Stimulated activated naive CD8-positive, alpha-beta T cell treated with anti-CD3 and anti-CD28 coated beads, Interleukin-15, Interleukin-2, amounts not matched to agents 100 U/mL and 50 U/mL, for 24 hours (primary cell): ENCODE results near the gene VTI1A.

Experiments used
- ATAC-seq: fragments of 150-1000 bp; cut with Tn5 transposase; one replicate; pipeline ENCODE4 v1.10.0; 2021
- DNase-seq: peaks from one replicate; pipeline ENCODE4 v3.0.0; 2021

The VTI1A gene

GRCh38 chr10:112785089-112785488, 338.1 kb downstream of the VTI1A start:
- DNase-seq, result no peak
- ATAC-seq, result no peak

- ATAC-seq (no peak), DNase-seq (no peak)
These were observed 342.2 kb downstream of the VTI1A start for GRCh38 chr10:112789248-112789647.

GRCh38 chr10:112790030-112790429, 343.0 kb downstream of the VTI1A start:
- ATAC-seq (no peak), DNase-seq (no peak)

GRCh38 chr10:112790921-112791320, 343.9 kb downstream of the VTI1A start:
- DNase-seq (no peak), ATAC-seq (no peak)

GRCh38 chr10:112791447-112791846, 344.4 kb downstream of the VTI1A start:
- ATAC-seq (no peak), DNase-seq (no peak)

- ATAC-seq (no peak), DNase-seq (no peak)
These were observed 345.6 kb downstream of the VTI1A start for GRCh38 chr10:112792487-112793201.

- no peak for DNase-seq
These were observed 346.3 kb downstream of the VTI1A start for GRCh38 chr10:112793202-112793921.

GRCh38 chr10:112794201-112794600, 347.2 kb downstream of the VTI1A start:
- ATAC-seq (no peak), DNase-seq (no peak)

More at GRCh38 chr10:112793202-112793921, 346.3 kb downstream of the VTI1A start:
- no peak for ATAC-seq

- ATAC-seq, result no peak
- DNase-seq, result no peak
These were observed 348.1 kb downstream of the VTI1A start for GRCh38 chr10:112795067-112795466.

GRCh38 chr10:112797197-112797596, 350.2 kb downstream of the VTI1A start:
- DNase-seq, result no peak
- ATAC-seq, result no peak

GRCh38 chr10:112797855-112798254, 350.8 kb downstream of the VTI1A start:
- ATAC-seq (no peak), DNase-seq (no peak)

GRCh38 chr10:112799038-112799437, 352.0 kb downstream of the VTI1A start:
- ATAC-seq (no peak), DNase-seq (no peak)

GRCh38 chr10:112799726-112800510, 352.9 kb downstream of the VTI1A start:
- no peak for DNase-seq
- no peak for ATAC-seq

- ATAC-seq (no peak), DNase-seq (no peak)
These were observed 354.0 kb downstream of the VTI1A start for GRCh38 chr10:112801004-112801403.

- DNase-seq (no peak), ATAC-seq (no peak)
These were observed 354.7 kb downstream of the VTI1A start for GRCh38 chr10:112801748-112802147.

- DNase-seq (no peak), ATAC-seq (no peak)
These were observed 355.5 kb downstream of the VTI1A start for GRCh38 chr10:112802411-112803022.

- no peak for ATAC-seq
- DNase-seq, result no peak
These were observed 357.0 kb downstream of the VTI1A start for GRCh38 chr10:112803961-112804401.

GRCh38 chr10:112805254-112805590, 358.2 kb downstream of the VTI1A start:
- ATAC-seq, result no peak

GRCh38 chr10:112805701-112806100, 358.7 kb downstream of the VTI1A start:
- ATAC-seq, result no peak

More at GRCh38 chr10:112805254-112805590, 358.2 kb downstream of the VTI1A start:
- DNase-seq, result no peak

GRCh38 chr10:112807013-112807412, 360.0 kb downstream of the VTI1A start:
- no peak for DNase-seq
- ATAC-seq, result no peak

More at GRCh38 chr10:112805701-112806100, 358.7 kb downstream of the VTI1A start:
- DNase-seq, result no peak

- ATAC-seq, result no peak
- no peak for DNase-seq
These were observed 362.7 kb downstream of the VTI1A start for GRCh38 chr10:112809736-112810135.

- ATAC-seq, result no peak
- DNase-seq, result no peak
These were observed 363.7 kb downstream of the VTI1A start for GRCh38 chr10:112810711-112811151.
